ENCODE data around the gene CNTROB.

The CNTROB gene

GRCh38 chr17:7931709-7932482, at the start of gene CNTROB, which contains the start of gene TRAPPC1:
Gene CNTROB, plus strand, starts transcription at chr17:7932206. Its CDS starts 874 bp downstream, at chr17:7933080.
Gene TRAPPC1, minus strand, starts transcription at chr17:7931946. Its CDS starts 117 bp downstream, at chr17:7931829.
- peak; percentile 100 for DNase-seq

GRCh38 chr17:7882629-7883028, 49.4 kb upstream of the CNTROB start:
- no peak for DNase-seq

GRCh38 chr17:7883781-7884386, 48.1 kb upstream of the CNTROB start:
- DNase-seq = peak; percentile 56 to 72

- DNase-seq = peak; percentile 45 to 50
Measured at GRCh38 chr17:7884581-7885366, 47.2 kb upstream of the CNTROB start.

GRCh38 chr17:7885367-7886226, 46.4 kb upstream of the CNTROB start:
- peak; percentile 54 to 61 for DNase-seq

GRCh38 chr17:7886227-7887037, 45.6 kb upstream of the CNTROB start:
- peak; percentile 71 to 75 for DNase-seq

GRCh38 chr17:7887038-7887481, 44.9 kb upstream of the CNTROB start:
- DNase-seq = no peak

GRCh38 chr17:7887482-7888183, 44.4 kb upstream of the CNTROB start:
- peak; percentile 94 to 96 for DNase-seq

GRCh38 chr17:7888184-7888920, 43.7 kb upstream of the CNTROB start, which contains the start of gene CHD3:
Gene CHD3, plus strand, starts transcription at chr17:7888789. Its CDS starts 212 bp downstream, at chr17:7889001.
- peak; percentile 19 to 43 for DNase-seq

- DNase-seq = peak; percentile 41 to 70
Measured at GRCh38 chr17:7889166-7889955, 42.6 kb upstream of the CNTROB start.

- no peak for DNase-seq
Measured at GRCh38 chr17:7893187-7893880, 38.7 kb upstream of the CNTROB start.

- DNase-seq = no peak
Measured at GRCh38 chr17:7894226-7894625, 37.8 kb upstream of the CNTROB start.

GRCh38 chr17:7894866-7895265, 37.1 kb upstream of the CNTROB start:
- no peak for DNase-seq

- no peak for DNase-seq
Measured at GRCh38 chr17:7897090-7897489, 34.9 kb upstream of the CNTROB start.

GRCh38 chr17:7897773-7898172, 34.2 kb upstream of the CNTROB start:
- peak; percentile 36 to 49 for DNase-seq

- no peak for DNase-seq
Measured at GRCh38 chr17:7903154-7904103, 28.6 kb upstream of the CNTROB start.

- no peak for DNase-seq
Measured at GRCh38 chr17:7909089-7909488, 22.9 kb upstream of the CNTROB start.
